Tibial artery (tissue), 4 donors: ENCODE measurements around the gene PDE4A.

ENCODE experiments used
- DNase-seq, 2 donors: peaks; one replicate each; pipeline ENCODE4 v3.0.0-alpha.2; 2019
- H3K27ac ChIP-seq, 2 donors: fragments of 200-600 bp; sonication (generic) in 1 of 2; 1 replicate in 1 of 2; 2 replicates in 1 of 2; pipeline ENCODE4 v1.5.1; 2018 to 2019; ENCODE audit warnings: mild to moderate bottlenecking in 1 of 2
- H3K27me3 ChIP-seq, 2 donors: fragments of 200-600 bp; sonication (generic) in 1 of 2; one replicate each; pipeline versions ENCODE4 v1.5.1 to v1.6.0; 2016 to 2019
- H3K36me3 ChIP-seq, 3 donors: fragments of 200-600 bp; sonication (generic) in 2 of 3; one replicate each; pipeline ENCODE4 v1.5.1; 2016 to 2019; ENCODE audit warnings: mild to moderate bottlenecking in 2 of 3
- H3K4me1 ChIP-seq, 4 donors: fragments of 200-600 bp; sonication (generic) in 2 of 4; 1 replicate in 3 of 4; 2 replicates in 1 of 4; pipeline ENCODE4 v1.5.1; 2016 to 2019
- H3K4me3 ChIP-seq, 2 donors: fragments of 200-600 bp; sonication (generic) in 1 of 2; 1 replicate in 1 of 2; 2 replicates in 1 of 2; pipeline ENCODE4 v1.5.1; 2018 to 2019; ENCODE audit warnings: mild to moderate bottlenecking in 2 of 2
- H3K9me3 ChIP-seq, 3 donors: fragments of 200-600 bp; sonication (generic) in 1 of 3; one replicate each; pipeline ENCODE4 v1.5.1; 2016 to 2019
- intact Hi-C: fragments of 100-400 bp; cut with DNase I; formaldehyde crosslinking; loops from one replicate; pipeline ENCODE4 v1.15.0; 2023; ENCODE audit warnings: low total_unique reads
- TF ChIP-seq, protein P1 (sequence below), 2 experiments: fragments of 200-600 bp in 1 of 2; fragments of 450-650 bp in 1 of 2; IDR thresholded peaks; one replicate each; pipeline ENCODE4 v1.5.1; 2017 to 2019; ENCODE audit warnings: antibody characterized with exemption in 2 of 2, mild to moderate bottlenecking in 1 of 2, moderate library complexity in 1 of 2

The PDE4A gene

DNA sequence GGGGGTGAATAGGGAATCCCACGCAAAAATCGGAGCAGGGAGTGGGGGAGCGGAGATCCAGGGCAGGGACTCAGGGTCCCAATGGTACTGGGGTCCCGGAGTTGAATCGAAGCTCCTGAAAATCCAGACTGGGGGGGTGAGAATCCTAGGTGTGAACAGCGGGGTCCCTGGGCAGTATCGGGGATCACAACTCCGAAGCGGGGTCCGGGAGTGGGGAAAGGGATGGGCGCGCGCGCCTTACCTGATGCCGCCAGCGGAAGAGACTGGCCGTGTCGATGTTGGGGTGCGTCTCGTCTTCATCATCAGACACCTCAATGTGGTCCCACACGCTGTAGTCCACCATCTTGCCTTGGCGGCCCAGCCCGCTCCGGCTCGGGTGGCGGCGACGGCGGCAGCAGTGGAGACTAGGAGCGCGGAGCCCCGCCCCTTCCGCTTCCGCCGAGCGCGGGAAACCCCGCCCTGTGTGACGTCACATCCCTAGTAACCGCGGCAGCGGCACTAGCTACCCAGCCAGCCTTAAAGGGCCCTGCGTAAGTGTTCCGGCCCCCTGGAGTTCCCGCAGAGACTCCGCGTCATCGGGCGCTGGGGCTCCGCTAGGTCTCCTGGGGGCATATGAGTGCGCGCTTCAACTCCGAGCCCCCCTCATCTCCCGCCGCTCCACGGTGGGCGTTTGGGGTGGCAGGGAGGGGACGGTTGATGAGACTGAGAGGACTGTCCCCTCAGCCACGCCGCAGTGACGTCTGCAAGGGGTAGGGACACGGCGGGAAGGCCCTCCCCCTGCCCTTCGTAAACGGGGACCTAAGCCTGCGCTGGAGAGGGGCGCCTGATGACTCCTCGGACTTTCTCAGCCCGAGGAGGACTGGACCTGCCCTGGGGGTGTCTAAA lies 17.0 kb upstream of the PDE4A start, which contains the start of gene CDC37:
Gene CDC37, minus strand, starts transcription at position 406 of the 885 bp plus-strand sequence. Its CDS starts 63 bp downstream, at position 343.
- Histone ChIP-seq H3K36me3 (no peaks in the 10 kb centered on the region), H3K4me1 (peaks cover 0 to 46% (median 43%) of the 10 kb centered on the region in 4 donors), H3K27ac (peak within 1 kb of the TSS; percentile 75 to 80), H3K4me3 (peak within 1 kb of the TSS; percentile 92 to 96), H3K9me3 (no peaks in the 10 kb centered on the region), H3K27me3 (peaks cover 0 to 32% of the 10 kb centered on the region in 2 donors)
- peak; percentile 94 to 97 for DNase-seq
- TF ChIP-seq, protein P1, sequence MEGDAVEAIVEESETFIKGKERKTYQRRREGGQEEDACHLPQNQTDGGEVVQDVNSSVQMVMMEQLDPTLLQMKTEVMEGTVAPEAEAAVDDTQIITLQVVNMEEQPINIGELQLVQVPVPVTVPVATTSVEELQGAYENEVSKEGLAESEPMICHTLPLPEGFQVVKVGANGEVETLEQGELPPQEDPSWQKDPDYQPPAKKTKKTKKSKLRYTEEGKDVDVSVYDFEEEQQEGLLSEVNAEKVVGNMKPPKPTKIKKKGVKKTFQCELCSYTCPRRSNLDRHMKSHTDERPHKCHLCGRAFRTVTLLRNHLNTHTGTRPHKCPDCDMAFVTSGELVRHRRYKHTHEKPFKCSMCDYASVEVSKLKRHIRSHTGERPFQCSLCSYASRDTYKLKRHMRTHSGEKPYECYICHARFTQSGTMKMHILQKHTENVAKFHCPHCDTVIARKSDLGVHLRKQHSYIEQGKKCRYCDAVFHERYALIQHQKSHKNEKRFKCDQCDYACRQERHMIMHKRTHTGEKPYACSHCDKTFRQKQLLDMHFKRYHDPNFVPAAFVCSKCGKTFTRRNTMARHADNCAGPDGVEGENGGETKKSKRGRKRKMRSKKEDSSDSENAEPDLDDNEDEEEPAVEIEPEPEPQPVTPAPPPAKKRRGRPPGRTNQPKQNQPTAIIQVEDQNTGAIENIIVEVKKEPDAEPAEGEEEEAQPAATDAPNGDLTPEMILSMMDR (IDR thresholded peaks at IDR 0.05): no peak
- intact Hi-C loops: loop anchor here (2.0 to 10.0 kb wide), 2 partner anchors 21 to 161 kb away; partner anchors contain the start of genes CDKN2D and KRI1

DNA sequence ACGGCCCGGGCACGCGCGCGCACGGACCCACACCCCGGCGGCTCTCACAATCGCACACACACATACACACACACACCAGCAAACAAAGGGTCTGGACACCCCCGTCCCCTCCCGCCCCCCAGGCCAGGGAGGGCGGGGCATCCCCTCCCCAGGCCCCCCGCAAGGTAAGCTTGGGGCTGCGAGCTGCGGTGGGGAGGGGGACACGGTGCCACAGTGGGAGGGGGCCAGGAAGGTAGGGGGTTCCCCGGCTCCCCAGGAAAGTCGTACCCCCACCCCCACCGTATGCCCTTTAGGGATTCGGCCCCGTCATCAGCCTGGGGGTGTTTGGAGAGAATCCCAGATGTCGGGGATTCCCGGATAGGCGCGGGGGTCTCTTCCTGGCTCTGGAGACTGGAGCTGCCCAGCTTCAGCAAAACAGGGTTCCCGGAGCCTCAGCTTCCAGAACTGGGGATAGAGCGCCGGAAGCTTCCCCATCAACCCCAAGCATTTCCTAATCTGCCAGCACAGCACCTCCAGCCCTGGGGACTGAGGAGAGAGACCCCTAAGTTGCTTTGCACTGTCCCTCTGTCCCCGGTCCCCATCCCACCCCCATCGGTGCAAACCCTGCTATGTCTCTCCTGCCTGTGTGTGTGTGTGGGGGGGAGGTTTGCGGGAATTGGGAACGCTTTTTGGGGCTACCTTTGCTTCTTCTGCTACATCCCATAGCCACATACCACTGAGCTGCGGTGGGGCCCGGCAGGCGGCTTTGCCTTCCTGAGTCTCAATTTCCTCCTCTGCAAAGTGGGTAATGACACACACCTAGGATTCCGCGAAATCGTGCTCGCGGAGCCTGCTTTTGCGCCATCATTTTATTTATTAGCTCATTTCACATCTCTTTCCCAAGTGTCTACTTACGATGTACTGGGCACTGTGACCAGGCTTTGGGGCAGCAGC lies 15.2 kb upstream of the PDE4A start:
- TF ChIP-seq, protein P1 (IDR thresholded peaks at IDR 0.05): no peak
- DNase-seq: no peak
- no peaks in the 10 kb centered on the region for H3K9me3 ChIP-seq
- peaks cover 0 to 42% (median 39%) of the 10 kb centered on the region in 4 donors for H3K4me1 ChIP-seq
- H3K27me3 ChIP-seq: peaks cover 0 to 48% of the 10 kb centered on the region in 2 donors
- intact Hi-C loops: loop anchor here (2.0 to 10.0 kb wide), 2 partner anchors 20 to 160 kb away; partner anchors contain the start of genes CDKN2D and KRI1
- H3K4me3 ChIP-seq: peak overlapping the region; percentile 92 to 96
- H3K36me3 ChIP-seq: no peaks in the 10 kb centered on the region
- H3K27ac ChIP-seq: no peak overlapping the region

DNA sequence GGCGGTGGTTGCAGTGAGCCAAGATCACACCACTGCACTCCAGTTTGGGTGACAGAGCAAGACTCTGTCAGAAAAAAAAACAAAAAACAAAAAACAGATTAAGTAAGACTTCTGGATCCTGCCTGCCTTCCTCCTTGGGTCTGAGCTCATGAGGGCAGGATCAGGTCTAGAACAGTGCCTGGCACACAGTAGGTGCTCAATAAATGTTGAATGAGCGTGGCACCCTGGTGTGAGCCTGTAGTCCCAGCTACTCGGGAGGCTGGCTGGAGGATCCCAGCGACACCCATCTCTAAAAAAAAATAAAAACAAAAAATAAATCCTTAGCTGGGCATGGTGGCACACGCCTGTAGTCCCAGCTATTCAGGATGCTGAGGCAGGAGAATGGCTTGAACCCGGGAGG lies 14.1 kb upstream of the PDE4A start:
- H3K4me3 ChIP-seq: no peak overlapping the region
- no peak overlapping the region for H3K27ac ChIP-seq
- H3K9me3 ChIP-seq: no peaks in the 10 kb centered on the region
- H3K4me1 ChIP-seq: peaks cover 0 to 33% (median 29%) of the 10 kb centered on the region in 4 donors
- H3K27me3 ChIP-seq: peaks cover 0 to 53% of the 10 kb centered on the region in 2 donors
- no peaks in the 10 kb centered on the region for H3K36me3 ChIP-seq
- TF ChIP-seq, protein P1 (IDR thresholded peaks at IDR 0.05): no peak
- intact Hi-C loops: loop anchor here (10.0 kb wide), 1 partner anchor 159 kb away; the partner anchor contains the start of genes CDKN2D and KRI1
- DNase-seq: no peak

DNA sequence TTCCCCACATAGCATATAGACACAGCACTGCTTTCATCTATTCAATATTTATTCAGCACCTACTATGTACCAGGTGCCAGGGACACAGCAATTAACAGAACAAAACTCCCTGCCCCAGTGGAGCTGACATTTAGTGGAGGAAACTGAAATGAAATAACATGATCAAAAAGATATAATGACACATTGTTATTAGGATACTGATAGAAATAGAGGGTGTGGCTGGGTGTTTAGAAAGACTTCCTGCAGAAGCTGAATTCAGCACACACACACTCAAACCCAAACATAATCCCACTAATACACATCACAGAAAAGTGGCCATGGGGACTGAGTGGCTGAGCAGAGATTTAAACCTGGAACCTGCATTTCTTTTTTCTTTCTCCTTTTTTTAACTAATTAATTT lies 13.2 kb upstream of the PDE4A start:
- TF ChIP-seq, protein P1 (IDR thresholded peaks at IDR 0.05): no peak
- Histone ChIP-seq H3K9me3 (no peaks in the 10 kb centered on the region), H3K4me3 (no peak overlapping the region), H3K27me3 (peaks cover 0 to 53% of the 10 kb centered on the region in 2 donors), H3K27ac (no peak overlapping the region), H3K4me1 (peaks cover 0 to 24% (median 21%) of the 10 kb centered on the region in 4 donors), H3K36me3 (no peaks in the 10 kb centered on the region)
- intact Hi-C loops: loop anchor here (10.0 kb wide), 1 partner anchor 158 kb away; the partner anchor contains the start of genes CDKN2D and KRI1
- no peak for DNase-seq
